K562 (cell line): Measurements from ENCODE around the gene ETS2. TPM values are rescaled to one million over a fixed set of nuclear protein-coding genes. Genes with fewer than 3 reads are reported as not detected.

Source experiments
- ATF3 ChIP-seq, 2 experiments: fragments of 450-650 bp in 1 of 2; sonication (generic) in 1 of 2; formaldehyde crosslinking in 1 of 2; IDR thresholded peaks in 1 of 2; conservative IDR thresholded peaks in 1 of 2; 2 replicates each; pipeline versions ENCODE4 v1.6.1 to v1.8.1; 2016 to 2023; ENCODE audit warnings: mild to moderate bottlenecking in 2 of 2, moderate library complexity in 2 of 2, inconsistent platforms in 1 of 2, missing genetic modification reagents in 1 of 2
- CAMTA2 ChIP-seq: fragments of 250-450 bp; sonication (Bioruptor Pico); conservative IDR thresholded peaks from 2 replicates; pipeline ENCODE4 v1.5.1; 2022
- CBX1 ChIP-seq: sonication (generic); IDR thresholded peaks from 2 replicates; pipeline ENCODE4 v1.6.1; 2016; ENCODE audit warnings: antibody characterized with exemption, low read depth, mild to moderate bottlenecking
- MTA3 ChIP-seq: fragments of 450-650 bp; formaldehyde crosslinking; IDR thresholded peaks from 2 replicates; pipeline ENCODE4 v1.6.1; 2017; ENCODE audit warnings: mild to moderate bottlenecking, borderline replicate concordance
- NBN ChIP-seq: fragments of 450-650 bp; IDR thresholded peaks from 2 replicates; pipeline ENCODE4 v1.6.1; 2016; ENCODE audit warnings: low read depth, mild to moderate bottlenecking
- YBX1 ChIP-seq: fragments of 450-650 bp; IDR thresholded peaks from 2 replicates; pipeline ENCODE4 v1.7.1; 2016; ENCODE audit warnings: mild to moderate bottlenecking
- ZNF280A ChIP-seq: fragments of 450-650 bp; IDR thresholded peaks from 2 replicates; pipeline ENCODE4 v1.6.1; 2018; ENCODE audit warnings: mild to moderate bottlenecking, low read depth; ENCODE audit not compliant: partially characterized antibody
- polyA plus RNA-seq, 8 experiments: library from polyadenylated mRNA; depleted of rRNA in 4 of 8; stranded (reverse) in 5 of 8; unstranded in 3 of 8; fragments of >200 nt; fragmentation: Nextera tagmentation in 2 of 8; fragmentation: Illumina TruSeq in 1 of 8; extraction: Ambion mirVana in 2 of 8; extraction: Trizol in 1 of 8; gene quantifications; 2 replicates each; pipeline versions ENCODE4 v1.2.1 to v1.2.3, GENCODE V29; 2011 to 2014; ENCODE audit warnings: inconsistent platforms in 1 of 8, missing spikeins in 1 of 8
- total RNA-seq, 7 experiments: library from RNA; depleted of rRNA in 6 of 7; stranded (reverse); fragments of >200 nt in 6 of 7; fragmentation: Illumina TruSeq in 2 of 7; extraction: Trizol in 2 of 7; gene quantifications; 2 replicates each; pipeline versions ENCODE4 v1.2.1 to v1.2.3, GENCODE V29; 2011 to 2021; ENCODE audit warnings: low replicate concordance in 1 of 7
- TF ChIP-seq, protein P1 (sequence below): fragments of 250-450 bp; sonication (Bioruptor Pico); IDR thresholded peaks from 2 replicates; pipeline ENCODE4 v1.8.0; 2021; ENCODE audit warnings: borderline replicate concordance, mild to moderate bottlenecking, moderate library complexity; ENCODE audit not compliant: poor library complexity, severe bottlenecking

The ETS2 gene
- total and polyA plus RNA-seq, 9 of the 15 experiments (the other 6 are each of a cell fraction or from before 2014, with no cell fraction given), result 1.7 to 24.4 (median 12.2) TPM

GRCh38 chr21:38774152-38774551 lies 31.6 kb upstream of the ETS2 start (continued):
- TF ChIP-seq ZNF280A (no peak), MTA3 (no peak), CBX1 (no peak), CAMTA2 (CRISPR knock-in tag) (no peak), NBN (no peak), YBX1 (no peak), ATF3 (IDR thresholded peaks at IDR 0.05) (no peak), ATF3 (CRISPR knock-in tag; conservative IDR thresholded peaks at IDR 0.05) (no peak)
- TF ChIP-seq, protein P1, sequence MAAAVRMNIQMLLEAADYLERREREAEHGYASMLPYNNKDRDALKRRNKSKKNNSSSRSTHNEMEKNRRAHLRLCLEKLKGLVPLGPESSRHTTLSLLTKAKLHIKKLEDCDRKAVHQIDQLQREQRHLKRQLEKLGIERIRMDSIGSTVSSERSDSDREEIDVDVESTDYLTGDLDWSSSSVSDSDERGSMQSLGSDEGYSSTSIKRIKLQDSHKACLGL (CRISPR knock-in tag), result no peak
